Suprapubic skin (tissue), 4 donors: Measurements from ENCODE around the gene MYOM1. TPM values are rescaled to one million over a fixed set of nuclear protein-coding genes. Genes with fewer than 3 reads are reported as not detected.
"Not testable (repeated sequence)": the region's sequence is repeated elsewhere in the genome, so short reads cannot be mapped to it uniquely, and the experiment has no call there.

Source experiments
- DNase-seq, 2 donors: peaks; one replicate each; pipeline ENCODE4 v3.0.0-alpha.2; 2019; ENCODE audit warnings: low spot score in 2 of 2
- H3K27ac ChIP-seq: fragments of 200-600 bp; sonication (generic); one replicate; pipeline ENCODE4 v1.5.1; 2019
- H3K27me3 ChIP-seq: fragments of 200-600 bp; sonication (generic); one replicate; pipeline ENCODE4 v1.5.1; 2019
- H3K36me3 ChIP-seq: fragments of 200-600 bp; sonication (generic); one replicate; pipeline ENCODE4 v1.5.1; 2019
- H3K4me1 ChIP-seq: fragments of 200-600 bp; sonication (generic); one replicate; pipeline ENCODE4 v1.5.1; 2019
- H3K4me3 ChIP-seq: fragments of 200-600 bp; sonication (generic); one replicate; pipeline ENCODE4 v1.5.1; 2019; ENCODE audit warnings: mild to moderate bottlenecking
- H3K9me3 ChIP-seq: fragments of 200-600 bp; sonication (generic); one replicate; pipeline ENCODE4 v1.5.1; 2019
- CTCF ChIP-seq, 2 donors: fragments of 200-600 bp in 1 of 2; fragments of 450-650 bp in 1 of 2; sonication (generic) in 1 of 2; IDR thresholded peaks; one replicate each; pipeline ENCODE4 v1.5.1; 2016 to 2019; ENCODE audit warnings: antibody characterized with exemption in 2 of 2, mild to moderate bottlenecking in 1 of 2, moderate library complexity in 1 of 2
- EP300 ChIP-seq: sonication (generic); formaldehyde crosslinking; IDR thresholded peaks from one replicate; pipeline ENCODE4 v1.6.1; 2017; ENCODE audit warnings: antibody characterized with exemption
- POLR2A ChIP-seq, 2 donors: fragments of 450-650 bp; IDR thresholded peaks; one replicate each; pipeline ENCODE4 v1.6.1; 2017; ENCODE audit warnings: antibody characterized with exemption in 2 of 2, mild to moderate bottlenecking in 2 of 2, moderate library complexity in 2 of 2
- POLR2AphosphoS5 ChIP-seq, 3 donors: sonication (generic); formaldehyde crosslinking; IDR thresholded peaks; one replicate each; pipeline ENCODE4 v1.6.1; 2017; ENCODE audit warnings: antibody characterized with exemption in 3 of 3
- WGBS: methylation state at CpG from one replicate; pipeline ENCODE4 v1.1.5; 2018; 5-methylcytosine and 5-hydroxymethylcytosine counted together
- total RNA-seq, 4 donors: library from RNA; depleted of rRNA; stranded (reverse); fragments of >200 nt; gene quantifications; one replicate each; pipeline ENCODE4 v1.1.0, GENCODE V29; 2016

MYOM1 gene
- total RNA-seq, 4 donors from 2014 or later = 0.99 to 2.1 (median 1.6) TPM

- H3K4me3 ChIP-seq = no peak overlapping the region
- H3K36me3 ChIP-seq = no peaks in the 10 kb centered on the region
- H3K9me3 ChIP-seq = no peaks in the 10 kb centered on the region
- H3K4me1 ChIP-seq = no peaks in the 10 kb centered on the region
- 66% methylated on average over 3 of the region's 3 CpGs for WGBS
- H3K27ac ChIP-seq = no peak overlapping the region
- DNase-seq = no peak
- TF ChIP-seq POLR2A (IDR thresholded peaks at IDR 0.05) (no peak), EP300 (no peak), POLR2AphosphoS5 (IDR thresholded peaks at IDR 0.05) (no peak), CTCF (IDR thresholded peaks at IDR 0.05) (no peak)
- H3K27me3 ChIP-seq = no peaks in the 10 kb centered on the region
These were observed 4.5 kb upstream of the MYOM1 start for GRCh38 chr18:3224223-3224622.

GRCh38 chr18:3223356-3223755 is 3.6 kb upstream of the MYOM1 start:
- H3K9me3 ChIP-seq = no peaks in the 10 kb centered on the region
- H3K4me1 ChIP-seq = no peaks in the 10 kb centered on the region
- no peaks in the 10 kb centered on the region for H3K27me3 ChIP-seq
- no peaks in the 10 kb centered on the region for H3K36me3 ChIP-seq
- H3K4me3 ChIP-seq = no peak overlapping the region
- 68% methylated on average over 1 of the region's 1 CpG for WGBS
- H3K27ac ChIP-seq = no peak overlapping the region
- TF ChIP-seq EP300 (no peak), CTCF (IDR thresholded peaks at IDR 0.05) (no peak), POLR2A (IDR thresholded peaks at IDR 0.05) (no peak), POLR2AphosphoS5 (IDR thresholded peaks at IDR 0.05) (no peak)
- DNase-seq = no peak

GRCh38 chr18:3221496-3221895 is 1.7 kb upstream of the MYOM1 start:
- no peaks in the 10 kb centered on the region for H3K27me3 ChIP-seq
- no peaks in the 10 kb centered on the region for H3K4me1 ChIP-seq
- TF ChIP-seq POLR2A (IDR thresholded peaks at IDR 0.05) (no peak), POLR2AphosphoS5 (IDR thresholded peaks at IDR 0.05) (no peak)
- 97% methylated on average over 6 of the region's 6 CpGs for WGBS
- H3K36me3 ChIP-seq = no peaks in the 10 kb centered on the region
- no peak overlapping the region for H3K4me3 ChIP-seq
- H3K27ac ChIP-seq = no peak overlapping the region
- no peak for DNase-seq
- H3K9me3 ChIP-seq = no peaks in the 10 kb centered on the region

- H3K36me3 ChIP-seq, H3K4me1 ChIP-seq, DNase-seq, H3K27me3 ChIP-seq, H3K27ac ChIP-seq, H3K4me3 ChIP-seq, H3K9me3 ChIP-seq: not testable (repeated sequence)
- WGBS = 94% methylated on average over 4 of the region's 4 CpGs
These were observed 1.1 kb upstream of the MYOM1 start for GRCh38 chr18:3220868-3221267.

GRCh38 chr18:3219241-3219630 is 532 bp downstream of the MYOM1 start:
- Histone ChIP-seq H3K4me3 (no peak overlapping the region), H3K9me3 (no peaks in the 10 kb centered on the region)
- WGBS = 83% methylated on average over 8 of the region's 8 CpGs

GRCh38 chr18:3218819-3219218 is 949 bp downstream of the MYOM1 start:
- H3K4me3 ChIP-seq = no peak overlapping the region
- DNase-seq = no peak

More at GRCh38 chr18:3219241-3219630, 532 bp downstream of the MYOM1 start:
- Histone ChIP-seq H3K27me3 (no peaks in the 10 kb centered on the region), H3K36me3 (no peaks in the 10 kb centered on the region), H3K27ac (no peak overlapping the region), H3K4me1 (no peaks in the 10 kb centered on the region)
- DNase-seq = no peak
- TF ChIP-seq POLR2AphosphoS5 (IDR thresholded peaks at IDR 0.05) (no peak), POLR2A (IDR thresholded peaks at IDR 0.05) (no peak), CTCF (IDR thresholded peaks at IDR 0.05) (no peak), EP300 (no peak)

GRCh38 chr18:3217948-3218647 is 1.7 kb downstream of the MYOM1 start:
- Histone ChIP-seq H3K4me1 (peaks cover 1% of the 10 kb centered on the region), H3K9me3 (no peaks in the 10 kb centered on the region), H3K4me3 (no peak overlapping the region), H3K36me3 (no peaks in the 10 kb centered on the region), H3K27ac (no peak overlapping the region), H3K27me3 (no peaks in the 10 kb centered on the region)
- DNase-seq = no peak
- no peak for TF ChIP-seq POLR2AphosphoS5 (IDR thresholded peaks at IDR 0.05)
- TF ChIP-seq POLR2A (IDR thresholded peaks at IDR 0.05) = no peak
- no peak for TF ChIP-seq CTCF (IDR thresholded peaks at IDR 0.05)
- no peak for TF ChIP-seq EP300
- 39% methylated on average over 3 of the region's 3 CpGs for WGBS

More at GRCh38 chr18:3218819-3219218, 949 bp downstream of the MYOM1 start:
- no peaks in the 10 kb centered on the region for H3K27me3 ChIP-seq
- no peaks in the 10 kb centered on the region for H3K9me3 ChIP-seq
- WGBS = 96% methylated on average over 2 of the region's 2 CpGs
- no peak overlapping the region for H3K27ac ChIP-seq
- no peak for TF ChIP-seq POLR2A (IDR thresholded peaks at IDR 0.05)
- no peak for TF ChIP-seq EP300
- H3K4me1 ChIP-seq = no peaks in the 10 kb centered on the region
- no peaks in the 10 kb centered on the region for H3K36me3 ChIP-seq
